Sigmoid colon (tissue), 7 donors: ENCODE results near the gene FTO. TPM values are rescaled to one million over a fixed set of nuclear protein-coding genes. Genes with fewer than 3 reads are reported as not detected.
A peak's percentile ranks its signal among the peaks of the same experiment; 100 is the strongest.

ENCODE experiments used
- DNase-seq: peaks from one replicate; pipeline ENCODE4 v3.0.0-alpha.2; 2019
- H3K27ac ChIP-seq, 4 donors: fragments of 200-600 bp; sonication (generic); one replicate each; pipeline ENCODE4 v1.5.1; 2016 to 2019; ENCODE audit warnings: mild to moderate bottlenecking in 1 of 4
- H3K27me3 ChIP-seq, 3 donors: fragments of 200-600 bp; sonication (generic); one replicate each; pipeline ENCODE4 v1.5.1; 2019; ENCODE audit warnings: mild to moderate bottlenecking in 1 of 3
- H3K36me3 ChIP-seq, 4 donors: fragments of 200-600 bp; sonication (generic); one replicate each; pipeline ENCODE4 v1.5.1; 2016 to 2019
- H3K4me1 ChIP-seq, 4 donors: fragments of 200-600 bp; sonication (generic); one replicate each; pipeline ENCODE4 v1.5.1; 2017 to 2019
- H3K4me3 ChIP-seq, 4 donors: fragments of 200-600 bp; sonication (generic); one replicate each; pipeline ENCODE4 v1.5.1; 2017 to 2019; ENCODE audit warnings: mild to moderate bottlenecking in 2 of 4, moderate library complexity in 1 of 4
- H3K9me3 ChIP-seq, 4 donors: fragments of 200-600 bp in 3 of 4; sonication (generic) in 3 of 4; one replicate each; pipeline versions ENCODE4 v1.5.1 to v1.6.1; 2013 to 2019
- EP300 ChIP-seq, 4 donors: sonication (generic); formaldehyde crosslinking; IDR thresholded peaks; one replicate each; pipeline ENCODE4 v1.6.1; 2017; ENCODE audit warnings: antibody characterized with exemption in 4 of 4
- POLR2A ChIP-seq, 2 donors: fragments of 450-650 bp; IDR thresholded peaks; one replicate each; pipeline ENCODE4 v1.6.1; 2016; ENCODE audit warnings: antibody characterized with exemption in 2 of 2, mild to moderate bottlenecking in 2 of 2, moderate library complexity in 2 of 2
- POLR2AphosphoS5 ChIP-seq, 4 donors: sonication (generic); formaldehyde crosslinking; IDR thresholded peaks; one replicate each; pipeline ENCODE4 v1.6.1; 2017; ENCODE audit warnings: antibody characterized with exemption in 4 of 4
- WGBS, 2 donors: extraction: QIAGEN DNeasy Blood & Tissue Kit; methylation state at CpG; one replicate each; pipeline ENCODE4 v1.1.7; 2013; 5-methylcytosine and 5-hydroxymethylcytosine counted together
- intact Hi-C: fragments of 100-400 bp; cut with DNase I; formaldehyde crosslinking; loops from one replicate; pipeline ENCODE4 v1.15.1; 2023
- polyA plus RNA-seq, 3 donors: library from polyadenylated mRNA; stranded (reverse); fragments of 200-250 nt; gene quantifications; one replicate each; pipeline ENCODE4 v1.2.3, GENCODE V29; 2013
- total RNA-seq, 4 donors: library from RNA; depleted of rRNA; stranded (reverse); fragments of >200 nt; gene quantifications; one replicate each; pipeline ENCODE4 v1.1.0, GENCODE V29; 2016
- TF ChIP-seq, protein P1 (sequence below), 4 experiments: fragments of 450-650 bp in 3 of 4; fragments of 200-600 bp in 1 of 4; IDR thresholded peaks; one replicate each; pipeline ENCODE4 v1.5.1; 2016 to 2019; ENCODE audit warnings: antibody characterized with exemption in 4 of 4, mild to moderate bottlenecking in 3 of 4, moderate library complexity in 2 of 4
- donor health status: healthy with polysubstance abuse.
- donor health status: Bipolar disorder and iron deficiency.
- donor health status: healthy.

The FTO gene
- total and polyA plus RNA-seq, 7 donors: 9.9 to 97.2 (median 77.8) TPM

DNA sequence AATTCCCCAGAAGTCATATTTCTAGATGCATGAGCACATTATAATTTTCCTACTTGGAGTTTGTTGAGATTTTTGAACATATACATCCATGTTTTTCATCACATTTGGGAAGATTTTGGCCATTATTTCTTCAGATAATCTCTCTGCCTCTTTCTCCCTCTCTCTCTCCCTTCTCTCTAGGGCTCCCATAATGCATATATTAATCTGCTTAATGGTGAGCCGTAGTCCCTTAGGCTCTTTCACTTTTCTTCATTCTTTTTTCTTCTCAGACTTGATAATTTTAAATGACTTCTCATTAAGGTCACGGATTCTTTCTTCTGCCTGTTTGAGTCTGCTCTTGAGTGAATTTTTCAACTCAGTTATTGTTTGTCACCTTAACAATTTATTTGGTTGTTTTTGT, 481.1 kb downstream of the FTO start:
- no peaks in the 10 kb centered on the region for H3K36me3 ChIP-seq
- no peaks in the 10 kb centered on the region for H3K4me1 ChIP-seq
- no peak overlapping the region for H3K27ac ChIP-seq
- H3K4me3 ChIP-seq: no peak overlapping the region
- no peaks in the 10 kb centered on the region for H3K27me3 ChIP-seq
- TF ChIP-seq POLR2A (IDR thresholded peaks at IDR 0.05): no peak
- TF ChIP-seq POLR2AphosphoS5 (IDR thresholded peaks at IDR 0.05): no peak
- TF ChIP-seq, protein P1, sequence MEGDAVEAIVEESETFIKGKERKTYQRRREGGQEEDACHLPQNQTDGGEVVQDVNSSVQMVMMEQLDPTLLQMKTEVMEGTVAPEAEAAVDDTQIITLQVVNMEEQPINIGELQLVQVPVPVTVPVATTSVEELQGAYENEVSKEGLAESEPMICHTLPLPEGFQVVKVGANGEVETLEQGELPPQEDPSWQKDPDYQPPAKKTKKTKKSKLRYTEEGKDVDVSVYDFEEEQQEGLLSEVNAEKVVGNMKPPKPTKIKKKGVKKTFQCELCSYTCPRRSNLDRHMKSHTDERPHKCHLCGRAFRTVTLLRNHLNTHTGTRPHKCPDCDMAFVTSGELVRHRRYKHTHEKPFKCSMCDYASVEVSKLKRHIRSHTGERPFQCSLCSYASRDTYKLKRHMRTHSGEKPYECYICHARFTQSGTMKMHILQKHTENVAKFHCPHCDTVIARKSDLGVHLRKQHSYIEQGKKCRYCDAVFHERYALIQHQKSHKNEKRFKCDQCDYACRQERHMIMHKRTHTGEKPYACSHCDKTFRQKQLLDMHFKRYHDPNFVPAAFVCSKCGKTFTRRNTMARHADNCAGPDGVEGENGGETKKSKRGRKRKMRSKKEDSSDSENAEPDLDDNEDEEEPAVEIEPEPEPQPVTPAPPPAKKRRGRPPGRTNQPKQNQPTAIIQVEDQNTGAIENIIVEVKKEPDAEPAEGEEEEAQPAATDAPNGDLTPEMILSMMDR (IDR thresholded peaks at IDR 0.05): no peak
- TF ChIP-seq EP300 (IDR thresholded peaks at IDR 0.05): no peak
- intact Hi-C loops: no loop called here
- 91 to 94% methylated on average over 2 of the region's 2 CpGs for WGBS, 2 donors
- no peaks in the 10 kb centered on the region for H3K9me3 ChIP-seq
- DNase-seq: no peak

DNA sequence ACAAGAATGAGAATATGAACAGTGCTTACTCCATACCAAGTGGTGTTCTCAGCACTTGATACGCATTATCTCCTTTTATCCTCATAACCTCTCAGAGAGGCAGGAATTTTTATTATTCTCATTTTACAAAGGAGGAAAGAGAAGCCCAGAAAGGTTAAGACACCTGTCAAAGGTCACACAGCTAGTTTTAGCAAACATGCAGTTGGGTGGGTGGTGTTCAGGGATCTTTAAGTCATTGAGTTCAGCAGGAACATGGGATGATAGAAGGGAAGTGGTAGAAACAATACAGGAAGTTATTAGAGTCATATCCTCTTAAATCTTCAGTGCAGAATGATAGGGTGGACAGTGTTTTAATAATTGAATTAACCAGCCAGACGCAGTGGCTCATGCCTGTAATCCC, 487.2 kb downstream of the FTO start:
- H3K4me1 ChIP-seq: peaks cover 0 to 12% (median 0%) of the 10 kb centered on the region in 4 donors
- H3K9me3 ChIP-seq: peaks cover 0 to 6% (median 2%) of the 10 kb centered on the region in 4 donors
- H3K36me3 ChIP-seq: no peaks in the 10 kb centered on the region
- H3K27me3 ChIP-seq: peaks cover 0 to 23% (median 0%) of the 10 kb centered on the region in 3 donors
- TF ChIP-seq POLR2AphosphoS5 (IDR thresholded peaks at IDR 0.05) (no peak), EP300 (IDR thresholded peaks at IDR 0.05) (no peak), POLR2A (IDR thresholded peaks at IDR 0.05) (no peak)
- TF ChIP-seq, protein P1 (IDR thresholded peaks at IDR 0.05): no peak
- H3K4me3 ChIP-seq: no peak overlapping the region
- 88 to 92% methylated on average over 2 of the region's 2 CpGs for WGBS, 2 donors
- intact Hi-C loops: no loop called here
- DNase-seq: no peak
- H3K27ac ChIP-seq: no peak overlapping the region

DNA sequence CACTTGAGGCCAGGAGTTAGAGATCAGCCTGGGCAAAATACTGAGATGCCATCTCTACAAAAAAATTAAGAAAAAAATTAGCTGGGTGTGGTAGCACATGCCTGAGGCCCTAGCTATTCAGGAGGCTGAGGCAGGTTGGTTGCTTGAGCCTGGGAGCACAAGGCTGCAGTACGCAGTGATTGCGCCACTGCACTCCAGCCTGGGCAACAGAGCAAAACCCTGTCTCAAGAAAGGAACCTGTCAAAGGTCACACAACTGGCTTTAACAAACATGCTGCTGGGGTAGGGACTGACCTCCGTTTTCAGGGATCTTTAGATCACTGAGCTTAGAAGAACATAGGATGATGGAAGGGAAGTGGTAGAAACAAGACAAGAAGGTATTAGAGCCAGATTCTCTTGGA, 487.6 kb downstream of the FTO start:
- intact Hi-C loops: no loop called here
- TF ChIP-seq, protein P1 (IDR thresholded peaks at IDR 0.05): no peak
- TF ChIP-seq POLR2A (IDR thresholded peaks at IDR 0.05): no peak
- no peak for TF ChIP-seq POLR2AphosphoS5 (IDR thresholded peaks at IDR 0.05)
- no peak for TF ChIP-seq EP300 (IDR thresholded peaks at IDR 0.05)
- peaks cover 0 to 12% (median 0%) of the 10 kb centered on the region in 4 donors for H3K4me1 ChIP-seq
- H3K4me3 ChIP-seq: no peak overlapping the region
- WGBS, 2 donors: 75 to 78% methylated on average over 3 of the region's 3 CpGs
- DNase-seq: no peak
- peaks cover 0 to 6% (median 2%) of the 10 kb centered on the region in 4 donors for H3K9me3 ChIP-seq
- H3K27ac ChIP-seq: no peak overlapping the region
- peaks cover 0 to 24% (median 0%) of the 10 kb centered on the region in 3 donors for H3K27me3 ChIP-seq
- H3K36me3 ChIP-seq: no peaks in the 10 kb centered on the region

- DNase-seq: no peak
- intact Hi-C loops: no loop called here
- peaks cover 0 to 6% (median 2%) of the 10 kb centered on the region in 4 donors for H3K9me3 ChIP-seq
- TF ChIP-seq EP300 (IDR thresholded peaks at IDR 0.05) (no peak), POLR2A (IDR thresholded peaks at IDR 0.05) (no peak), POLR2AphosphoS5 (IDR thresholded peaks at IDR 0.05) (no peak)
- TF ChIP-seq, protein P1 (IDR thresholded peaks at IDR 0.05): no peak
- 57 to 64% methylated on average over 9 of the region's 9 CpGs for WGBS, 2 donors
- peaks cover 0 to 24% (median 0%) of the 10 kb centered on the region in 3 donors for H3K27me3 ChIP-seq
- no peaks in the 10 kb centered on the region for H3K36me3 ChIP-seq
- peak overlapping the region in 1 of 4 donors; percentile 46 for H3K27ac ChIP-seq
- peaks cover 0 to 12% (median 0%) of the 10 kb centered on the region in 4 donors for H3K4me1 ChIP-seq
- H3K4me3 ChIP-seq: no peak overlapping the region
Observed at GRCh38 chr16:54193013-54193664, 489.2 kb downstream of the FTO start.
